ENCODE measurements around the gene PCDHB15.
"Not testable (repeated sequence)": the region's sequence is repeated elsewhere in the genome, so short reads cannot be mapped to it uniquely, and the experiment has no call there.

PCDHB15 gene

GRCh38 chr5:141247434-141247833, 2.2 kb downstream of the PCDHB15 start:
- DNase-seq (ENCODE audit: low spot score) = not testable (repeated sequence)

- DNase-seq (ENCODE audit: low spot score) = peak; percentile 46
Measured at GRCh38 chr5:141250576-141250975, 5.4 kb downstream of the PCDHB15 start.

GRCh38 chr5:141258464-141258863, 13.3 kb downstream of the PCDHB15 start:
- DNase-seq (ENCODE audit: low spot score) = no peak

- no peak for DNase-seq (ENCODE audit: low spot score)
Measured at GRCh38 chr5:141258948-141259347, 13.8 kb downstream of the PCDHB15 start.

GRCh38 chr5:141260458-141261237, 15.5 kb downstream of the PCDHB15 start:
- no peak for DNase-seq (ENCODE audit: low spot score)

- no peak for DNase-seq (ENCODE audit: low spot score)
Measured at GRCh38 chr5:141261238-141261546, 16.0 kb downstream of the PCDHB15 start.

- DNase-seq (ENCODE audit: low spot score) = no peak
Measured at GRCh38 chr5:141269195-141269594, 24.0 kb downstream of the PCDHB15 start.

- DNase-seq (ENCODE audit: low spot score) = peak; percentile 66
Measured at GRCh38 chr5:141272906-141273305, 27.7 kb downstream of the PCDHB15 start.

GRCh38 chr5:141298376-141298775, 53.2 kb downstream of the PCDHB15 start:
- no peak for DNase-seq (ENCODE audit: low spot score)
